ENCODE data around the gene IFT43.

IFT43 gene

GRCh38 chr14:76080025-76080424 is 94.5 kb downstream of the IFT43 start:
- no peak for DNase-seq (ENCODE audit: low read depth)

DNA sequence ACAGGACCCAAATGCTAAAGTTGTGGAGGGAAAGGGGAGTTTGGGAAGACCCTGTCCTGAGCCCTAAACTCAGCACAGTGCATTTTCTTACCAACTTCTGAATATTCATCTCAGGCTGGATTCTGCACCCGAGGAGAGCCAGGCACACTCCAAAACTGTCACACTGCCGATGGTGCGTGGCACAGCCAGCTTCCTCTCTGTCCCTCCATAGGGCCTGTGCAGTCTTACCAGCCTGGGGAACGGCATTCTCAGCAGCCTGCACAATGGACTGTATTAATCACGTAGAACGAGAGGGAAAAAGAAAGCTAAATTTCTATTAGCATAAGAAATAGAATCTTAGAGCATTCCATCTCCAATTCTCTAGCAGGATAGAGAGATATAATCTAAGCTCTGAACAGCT is 94.9 kb downstream of the IFT43 start:
- DNase-seq (ENCODE audit: low read depth) = no peak

DNA sequence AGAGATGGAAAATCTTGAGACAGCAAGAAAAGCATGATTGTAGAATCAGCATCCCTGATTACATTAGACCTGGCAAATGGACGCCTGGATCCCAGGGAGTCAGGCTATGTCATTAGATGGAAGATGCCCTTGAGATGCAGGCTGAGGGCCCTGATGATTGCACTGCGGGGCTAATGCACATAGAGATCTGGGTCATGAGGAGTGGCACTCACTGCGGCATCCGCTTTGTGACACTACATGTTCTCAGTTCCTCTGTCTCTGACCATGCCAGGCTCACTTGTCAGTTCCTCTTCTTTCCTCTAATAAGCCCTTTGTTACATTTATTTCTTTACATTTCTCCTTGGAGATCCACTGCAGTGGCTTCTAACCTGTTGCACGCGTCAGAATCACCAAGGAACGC is 96.1 kb downstream of the IFT43 start:
- no peak for DNase-seq (ENCODE audit: low read depth)

DNA sequence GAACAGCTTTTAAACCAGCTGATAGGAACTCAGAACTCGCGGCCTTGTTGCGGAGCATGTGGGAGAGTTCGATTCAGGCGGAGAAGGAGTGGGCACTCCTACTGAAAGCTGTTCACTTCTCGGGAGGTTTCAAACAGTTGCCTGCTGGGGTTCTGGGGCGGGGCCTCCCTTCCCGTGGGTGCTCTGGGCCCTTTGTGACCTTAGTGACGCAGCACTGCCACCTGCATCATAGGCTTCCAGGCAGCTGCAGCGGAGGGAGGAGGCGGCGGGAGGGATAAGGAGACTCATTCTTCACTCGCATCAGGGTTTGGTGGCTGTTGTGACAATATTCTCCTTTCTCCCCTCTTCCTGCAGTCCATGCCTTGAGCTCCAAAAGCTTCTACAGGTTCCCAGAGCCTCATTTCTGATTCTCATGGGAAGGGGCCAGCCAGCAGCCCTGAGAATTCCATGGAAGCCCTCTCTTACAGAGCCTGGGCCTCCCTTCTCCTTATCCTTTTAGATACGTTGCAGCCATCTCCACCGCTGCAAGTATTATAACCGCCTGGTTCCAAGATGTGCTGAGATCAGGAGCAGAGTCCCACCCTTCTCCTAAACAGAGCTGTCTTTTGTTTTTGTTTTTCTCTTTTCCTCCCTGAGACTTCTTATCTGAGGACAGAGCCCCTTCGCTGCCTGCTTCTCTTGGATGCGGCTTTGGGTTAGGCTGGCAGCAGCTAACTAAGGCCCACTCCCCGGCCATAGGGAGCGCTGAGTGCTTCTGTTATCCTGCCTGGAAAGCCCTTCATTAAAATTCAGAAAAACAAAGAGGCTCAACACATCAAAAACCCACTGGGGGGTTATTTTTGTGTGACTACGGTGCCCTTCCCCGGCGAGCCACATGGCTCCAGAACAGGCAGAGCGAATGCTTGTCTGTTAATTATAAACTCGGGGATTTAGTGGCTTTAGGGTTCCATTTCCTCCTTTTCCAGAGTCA is 98.5 kb downstream of the IFT43 start:
- DNase-seq (ENCODE audit: low read depth) = no peak

DNA sequence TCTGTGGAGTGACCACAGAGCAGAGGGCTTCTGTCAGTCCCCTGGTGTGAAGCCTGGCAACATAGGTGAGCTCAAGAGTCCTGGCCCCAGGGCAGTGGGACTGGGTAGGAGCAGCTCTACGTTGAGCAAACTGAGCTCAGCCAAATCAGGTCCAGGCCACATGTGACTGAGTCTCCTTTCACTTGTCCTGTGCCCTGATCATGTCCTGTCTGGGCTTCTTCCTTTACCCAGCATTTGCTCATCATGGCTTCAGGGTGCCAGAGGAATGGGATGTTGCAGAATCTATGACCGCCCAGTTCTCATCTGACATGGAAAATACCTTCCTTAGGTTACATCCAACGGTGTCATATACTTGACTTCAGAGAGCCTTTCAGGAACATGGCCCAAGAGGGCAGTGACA is 99.8 kb downstream of the IFT43 start:
- DNase-seq (ENCODE audit: low read depth) = no peak

GRCh38 chr14:76086636-76087035 is 101.1 kb downstream of the IFT43 start:
- DNase-seq (ENCODE audit: low read depth) = no peak

- DNase-seq (ENCODE audit: low read depth) = no peak
Measured at GRCh38 chr14:76088326-76088725, 102.8 kb downstream of the IFT43 start.

DNA sequence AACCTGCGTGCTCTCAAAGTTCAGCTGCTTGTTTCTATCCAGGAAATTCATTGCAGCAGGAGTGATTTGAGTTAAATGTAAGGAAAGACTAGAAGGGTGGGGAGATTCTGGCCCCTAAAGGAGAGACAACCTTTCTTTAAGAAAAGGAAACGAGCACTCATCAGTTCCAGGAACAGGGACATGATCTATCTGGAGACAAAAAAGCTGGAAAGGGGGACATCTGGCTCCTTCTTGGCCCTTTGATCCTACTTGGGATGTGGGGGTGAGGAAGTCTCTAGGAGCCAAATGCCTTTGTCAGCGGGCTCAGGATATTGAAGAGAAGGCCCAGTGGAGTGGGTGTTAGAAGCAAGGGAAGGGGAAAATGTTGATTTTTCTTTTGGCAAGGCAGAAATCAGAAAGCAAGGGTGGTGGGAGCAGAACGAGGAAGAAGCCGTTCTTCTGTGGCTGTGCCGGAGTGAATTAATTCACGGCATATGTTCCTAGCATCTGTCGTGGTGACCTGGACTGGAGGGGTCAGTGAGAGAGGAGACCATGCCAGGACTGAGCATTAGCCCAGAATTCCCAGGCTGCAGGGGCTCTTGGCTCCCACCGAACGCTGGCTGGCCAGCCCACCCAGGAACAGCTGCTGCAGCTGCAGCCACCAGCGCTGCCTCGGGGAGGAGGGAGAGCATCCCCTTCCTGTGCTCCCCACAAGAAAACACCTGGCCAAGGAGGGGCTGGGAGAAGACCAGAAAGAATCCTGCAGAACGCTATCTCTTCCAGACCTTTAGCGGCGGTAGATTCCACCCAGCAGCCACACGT is 103.4 kb downstream of the IFT43 start:
- no peak for DNase-seq (ENCODE audit: low read depth)

DNA sequence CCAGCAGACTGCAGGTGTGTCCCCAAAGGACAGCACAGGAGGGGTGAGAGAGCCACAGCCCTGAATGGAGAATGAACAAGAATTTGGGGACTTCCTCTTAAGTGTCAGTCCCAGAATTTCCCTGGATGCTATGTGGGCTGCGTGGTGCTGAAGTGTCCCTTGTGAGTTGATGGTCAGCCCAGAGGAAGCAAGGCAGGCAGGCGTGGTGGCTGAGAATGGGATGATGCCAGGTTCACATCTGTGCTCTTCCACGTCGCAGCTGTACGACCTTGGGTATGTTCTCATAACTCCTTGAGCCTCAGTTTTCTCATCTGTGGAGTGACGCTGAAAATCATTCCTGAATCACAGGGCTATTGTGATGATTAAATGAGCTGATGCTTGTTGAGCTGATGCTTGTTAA is 104.0 kb downstream of the IFT43 start:
- no peak for DNase-seq (ENCODE audit: low read depth)

- no peak for DNase-seq (ENCODE audit: low read depth)
Measured at GRCh38 chr14:76090616-76091391, 105.2 kb downstream of the IFT43 start.

DNA sequence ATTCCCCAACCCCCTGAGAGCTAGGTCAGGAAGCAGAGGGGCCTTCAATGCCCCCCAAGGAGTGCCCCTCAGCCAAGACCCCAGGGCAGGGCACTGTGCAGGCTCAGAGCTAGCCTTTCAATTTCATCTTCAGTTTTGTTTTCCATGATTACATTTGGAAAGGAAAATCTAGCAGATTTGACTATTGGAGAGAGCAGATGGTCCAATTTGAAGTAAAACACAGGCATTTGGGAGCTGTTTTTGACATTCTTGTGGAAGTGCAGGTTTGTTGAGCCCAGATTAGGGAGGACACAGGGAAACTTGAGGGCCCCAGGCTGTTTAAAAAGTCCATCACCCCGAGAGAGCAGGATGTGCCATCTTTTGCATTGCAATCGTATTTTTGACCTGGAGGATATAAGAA is 107.5 kb downstream of the IFT43 start:
- no peak for DNase-seq (ENCODE audit: low read depth)

DNA sequence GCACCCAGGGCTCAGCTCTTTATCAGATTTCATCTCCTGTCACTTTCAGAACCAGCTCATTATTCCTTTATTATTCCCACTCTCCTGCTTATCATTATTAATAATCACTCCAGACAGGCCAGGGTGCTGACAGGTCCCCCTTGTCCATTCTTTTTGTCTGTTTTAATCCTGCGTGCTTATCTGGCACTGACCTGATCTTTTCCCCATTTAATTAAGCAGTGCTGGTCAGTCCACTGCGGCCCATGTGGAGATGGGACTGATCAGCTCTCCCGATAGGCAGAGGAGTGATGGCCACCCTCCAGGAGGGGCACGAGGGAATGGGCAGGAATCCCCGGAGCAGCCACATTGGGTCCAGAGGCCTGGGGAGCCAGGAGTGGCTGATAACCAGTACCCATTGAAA is 110.7 kb downstream of the IFT43 start:
- DNase-seq (ENCODE audit: low read depth) = no peak

- DNase-seq (ENCODE audit: low read depth) = no peak
Measured at GRCh38 chr14:76097547-76097946, 112.0 kb downstream of the IFT43 start.

DNA sequence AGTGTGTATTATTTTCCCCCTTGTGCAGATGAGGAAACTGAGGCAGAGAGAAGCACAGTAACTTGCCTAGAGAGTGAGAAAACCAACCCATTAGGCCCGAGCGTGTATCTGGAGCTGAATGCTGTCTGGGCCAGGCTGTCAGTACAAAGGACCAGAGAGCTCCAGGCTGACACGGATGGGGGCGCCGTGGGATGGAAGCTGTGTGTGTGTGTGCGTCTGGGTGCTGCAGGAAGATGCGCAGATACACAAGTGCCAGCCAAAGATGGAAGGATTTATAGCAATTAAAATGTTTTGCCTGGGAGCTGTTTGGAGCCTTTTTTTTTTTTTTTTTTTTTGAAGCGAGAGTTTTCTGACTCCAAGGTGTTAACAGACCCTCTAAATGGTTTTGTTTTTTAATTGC is 112.5 kb downstream of the IFT43 start:
- DNase-seq (ENCODE audit: low read depth) = no peak

GRCh38 chr14:76098916-76099675 is 113.5 kb downstream of the IFT43 start:
- no peak for DNase-seq (ENCODE audit: low read depth)

DNA sequence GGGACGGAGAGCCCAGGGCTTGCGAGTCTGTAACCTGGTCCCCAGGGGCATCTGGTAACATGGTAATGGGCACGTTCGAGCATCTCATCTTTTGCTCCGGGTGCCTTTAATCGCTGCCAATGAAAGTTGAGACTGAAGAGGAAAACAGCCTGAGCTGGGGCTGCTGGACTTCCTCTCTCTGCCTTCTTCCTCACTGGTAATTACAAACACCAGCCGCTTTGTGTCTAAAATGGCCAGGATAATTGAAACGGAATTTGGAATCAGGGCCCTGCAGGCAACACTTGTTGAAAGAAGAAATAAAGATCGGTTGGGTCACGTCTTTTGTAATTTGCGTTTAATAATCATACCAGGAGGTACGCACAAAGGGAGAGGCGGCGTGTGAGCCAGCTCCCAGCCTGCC is 114.7 kb downstream of the IFT43 start:
- no peak for DNase-seq (ENCODE audit: low read depth)

DNA sequence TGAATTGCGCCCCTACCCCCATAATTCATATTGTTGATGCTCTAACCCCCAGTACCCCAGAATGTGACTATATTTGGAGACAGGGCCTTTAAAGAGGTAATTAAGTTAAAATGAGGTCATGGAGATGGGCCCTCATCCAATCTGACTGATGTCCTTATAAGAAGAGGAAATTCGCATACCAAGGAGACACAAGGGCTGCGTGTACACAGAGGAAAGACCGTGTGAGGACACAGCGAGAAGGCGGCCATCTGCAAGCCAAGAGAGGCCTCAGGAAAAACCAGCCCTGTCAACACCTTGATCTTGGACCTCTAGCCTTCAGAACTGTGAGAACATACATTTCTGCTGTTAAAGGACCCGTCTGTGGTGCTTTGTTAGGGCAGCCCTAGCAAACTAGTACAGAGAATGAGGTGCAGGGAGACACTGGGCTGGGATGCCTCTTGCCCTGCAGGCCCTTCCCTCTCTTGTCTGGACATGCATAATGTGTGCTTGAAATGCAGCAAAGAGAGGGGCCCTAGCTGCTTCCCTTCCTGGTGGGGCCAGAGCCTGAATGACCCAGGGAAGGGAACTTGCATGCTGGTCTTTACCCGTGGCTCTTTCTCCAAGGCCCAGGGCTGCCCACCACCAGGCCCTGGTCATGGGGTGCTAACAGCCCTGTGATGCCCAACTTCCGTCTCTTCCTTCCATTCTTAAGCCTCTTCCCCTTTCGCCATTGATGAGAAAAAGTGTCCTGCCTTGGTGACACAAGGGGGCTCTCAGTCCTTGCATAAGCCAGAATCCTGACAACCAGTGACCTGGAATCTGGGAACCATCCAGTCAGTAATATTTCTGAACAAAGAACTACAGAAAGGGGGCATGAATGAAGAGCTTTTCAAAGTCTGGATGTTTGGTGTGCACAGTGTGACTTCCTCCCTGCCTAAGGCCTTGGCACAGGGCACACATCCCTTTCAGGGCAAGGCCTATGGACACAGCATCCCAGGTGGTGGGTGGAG is 116.1 kb downstream of the IFT43 start:
- no peak for DNase-seq (ENCODE audit: low read depth)

GRCh38 chr14:76104802-76105355 is 119.3 kb downstream of the IFT43 start:
- no peak for DNase-seq (ENCODE audit: low read depth)

- no peak for DNase-seq (ENCODE audit: low read depth)
Measured at GRCh38 chr14:76106188-76106587, 120.6 kb downstream of the IFT43 start.
